ENCODE measurements around the gene RFLNA. TPM values are rescaled to one million over a fixed set of nuclear protein-coding genes. Genes with fewer than 3 reads are reported as not detected.

The RFLNA gene
- total RNA-seq, 2 experiments from 2014 or later, result not detected

- H3K4me1 Mint-ChIP-seq (ENCODE audit: low read depth), result no peaks in the 10 kb centered on the region
Observed at GRCh38 chr12:124289634-124290600, 5.0 kb upstream of the RFLNA start.

GRCh38 chr12:124292385-124292784 lies 2.5 kb upstream of the RFLNA start:
- Histone ChIP-seq H3K4me1 (ENCODE audit: insufficient read depth, low read length) (no peaks in the 10 kb centered on the region), H3K36me3 (ENCODE audit: insufficient read depth, low read length) (no peaks in the 10 kb centered on the region), H3K4me3 (ENCODE audit: low read length) (no peak overlapping the region), H3K27ac (ENCODE audit: low read depth in 1 of 2, low read length in 2 of 2) (no peak overlapping the region), H3K27me3 (ENCODE audit: control insufficient read depth in 1 of 2, insufficient read depth in 2 of 2, low read length in 2 of 2) (peaks cover 16 to 28% of the 10 kb centered on the region in 2 experiments), H3K9me3 (ENCODE audit: control insufficient read depth in 1 of 2, insufficient read depth in 1 of 2, low read length in 2 of 2) (peaks cover 0 to 5% of the 10 kb centered on the region in 2 experiments)
- DNase-seq (no peak), ATAC-seq (ENCODE audit: poor library complexity) (no peak)
- ChIA-PET CTCF (no interaction called here), POLR2A (no interaction called here)
- Mint-ChIP-seq H3K27me3 (peaks cover 52% of the 10 kb centered on the region), H3K4me3 (no peak overlapping the region), H3K27ac (no peak overlapping the region), H3K4me1 (ENCODE audit: low read depth) (peaks cover 3% of the 10 kb centered on the region), H3K9me3 (no peaks in the 10 kb centered on the region), H3K36me3 (ENCODE audit: low read depth) (no peaks in the 10 kb centered on the region)
- TF ChIP-seq CTCF (IDR thresholded peaks at IDR 0.05), result no peak
- intact Hi-C loops (cut with DNase I, micrococcal nuclease), result no loop called here

More at GRCh38 chr12:124289634-124290600, 5.0 kb upstream of the RFLNA start:
- H3K9me3 ChIP-seq (ENCODE audit: control insufficient read depth in 1 of 2, insufficient read depth in 1 of 2, low read length in 2 of 2), result peaks cover 2 to 20% of the 10 kb centered on the region in 2 experiments
- ChIA-PET POLR2A (no interaction called here), CTCF (no interaction called here)
- intact Hi-C loops (cut with DNase I, micrococcal nuclease), result no loop called here
- Mint-ChIP-seq H3K36me3 (ENCODE audit: low read depth) (no peaks in the 10 kb centered on the region), H3K27ac (no peak overlapping the region), H3K4me3 (no peak overlapping the region), H3K27me3 (peaks cover 57% of the 10 kb centered on the region), H3K9me3 (peaks cover 2% of the 10 kb centered on the region)
- H3K27ac ChIP-seq (ENCODE audit: low read depth in 1 of 2, low read length in 2 of 2), result no peak overlapping the region
- no peaks in the 10 kb centered on the region for H3K4me1 ChIP-seq (ENCODE audit: insufficient read depth, low read length)
- H3K4me3 ChIP-seq (ENCODE audit: low read length), result no peak overlapping the region
- peaks cover 7 to 13% of the 10 kb centered on the region in 2 experiments for H3K27me3 ChIP-seq (ENCODE audit: control insufficient read depth in 1 of 2, insufficient read depth in 2 of 2, low read length in 2 of 2)
- TF ChIP-seq CTCF (IDR thresholded peaks at IDR 0.05), result no peak
- H3K36me3 ChIP-seq (ENCODE audit: insufficient read depth, low read length), result no peaks in the 10 kb centered on the region
- DNase-seq (no peak), ATAC-seq (ENCODE audit: poor library complexity) (no peak)

- peaks cover 19 to 35% of the 10 kb centered on the region in 2 experiments for H3K27me3 ChIP-seq (ENCODE audit: control insufficient read depth in 1 of 2, insufficient read depth in 2 of 2, low read length in 2 of 2)
- intact Hi-C loops (cut with DNase I, micrococcal nuclease), result no loop called here
- TF ChIP-seq CTCF (IDR thresholded peaks at IDR 0.05), result no peak
- Mint-ChIP-seq H3K36me3 (ENCODE audit: low read depth) (no peaks in the 10 kb centered on the region), H3K27me3 (peaks cover 51% of the 10 kb centered on the region), H3K27ac (no peak overlapping the region), H3K9me3 (no peaks in the 10 kb centered on the region), H3K4me3 (no peak overlapping the region), H3K4me1 (ENCODE audit: low read depth) (peaks cover 4% of the 10 kb centered on the region)
- no peaks in the 10 kb centered on the region for H3K36me3 ChIP-seq (ENCODE audit: insufficient read depth, low read length)
- H3K27ac ChIP-seq (ENCODE audit: low read depth in 1 of 2, low read length in 2 of 2), result no peak overlapping the region
- POLR2A ChIA-PET, result no interaction called here
- no peaks in the 10 kb centered on the region for H3K4me1 ChIP-seq (ENCODE audit: insufficient read depth, low read length)
- peaks cover 0 to 5% of the 10 kb centered on the region in 2 experiments for H3K9me3 ChIP-seq (ENCODE audit: control insufficient read depth in 1 of 2, insufficient read depth in 1 of 2, low read length in 2 of 2)
- CTCF ChIA-PET, result no interaction called here
- no peak for DNase-seq
- H3K4me3 ChIP-seq (ENCODE audit: low read length), result no peak overlapping the region
- ATAC-seq (ENCODE audit: poor library complexity), result no peak
Observed at GRCh38 chr12:124293286-124294003, 1.4 kb upstream of the RFLNA start.

Measured in CD4-positive, alpha-beta T cell (primary cell).